Transverse colon (tissue), 4 donors: ENCODE results near the gene TBL1X. TPM values are rescaled to one million over a fixed set of nuclear protein-coding genes. Genes with fewer than 3 reads are reported as not detected.

Source experiments
- DNase-seq: peaks from one replicate; pipeline ENCODE4 v3.0.0-alpha.2; 2019
- H3K27ac ChIP-seq, 4 donors: fragments of 200-600 bp; sonication (generic); 2 replicates each; pipeline ENCODE4 v1.5.1; 2016 to 2018; ENCODE audit warnings: inconsistent platforms in 4 of 4
- H3K27me3 ChIP-seq: fragments of 200-600 bp; sonication (generic); 2 replicates; pipeline ENCODE4 v1.5.1; 2017; ENCODE audit warnings: inconsistent platforms
- H3K36me3 ChIP-seq, 4 donors: fragments of 200-600 bp; sonication (generic); 2 replicates each; pipeline ENCODE4 v1.5.1; 2017 to 2019; ENCODE audit warnings: inconsistent platforms in 4 of 4
- H3K4me1 ChIP-seq, 4 donors: fragments of 200-600 bp; sonication (generic); 2 replicates each; pipeline ENCODE4 v1.5.1; 2017 to 2020; ENCODE audit warnings: inconsistent platforms in 4 of 4
- H3K4me3 ChIP-seq, 4 donors: fragments of 200-600 bp; sonication (generic); 1 replicate in 1 of 4; 2 replicates in 3 of 4; pipeline versions ENCODE4 v1.5.1 to v1.6.1; 2017 to 2019; ENCODE audit warnings: inconsistent platforms in 4 of 4
- H3K9me3 ChIP-seq, 2 donors: fragments of 200-600 bp; sonication (generic); 2 replicates each; pipeline ENCODE4 v1.5.1; 2017 to 2019; ENCODE audit warnings: inconsistent platforms in 2 of 2
- EP300 ChIP-seq: sonication (generic); formaldehyde crosslinking; IDR thresholded peaks from one replicate; pipeline ENCODE4 v1.6.1; 2017; ENCODE audit warnings: antibody characterized with exemption, low read depth
- POLR2A ChIP-seq: fragments of 450-650 bp; IDR thresholded peaks from one replicate; pipeline ENCODE4 v1.6.1; 2016; ENCODE audit warnings: antibody characterized with exemption, mild to moderate bottlenecking, moderate library complexity
- POLR2AphosphoS5 ChIP-seq, 3 donors: sonication (generic); formaldehyde crosslinking; IDR thresholded peaks; one replicate each; pipeline ENCODE4 v1.6.1; 2016; ENCODE audit warnings: antibody characterized with exemption in 3 of 3
- WGBS, 2 donors: methylation state at CpG; one replicate each; pipeline ENCODE4 v1.1.5; 2018; ENCODE audit warnings: low coverage in 1 of 2; 5-methylcytosine and 5-hydroxymethylcytosine counted together
- in situ Hi-C, 4 donors: fragments of 200-750 bp; cut with MboI; loops; one replicate each; pipeline versions ENCODE4 v1.15.0 to v1.15.1; 2017; ENCODE audit warnings: low sequenced_read_pairs in 3 of 4, low pct_ligation_motif_present in 1 of 4, low pct_unique_long_range_greater_than_20kb in 1 of 4
- intact Hi-C: fragments of 100-400 bp; cut with DNase I; formaldehyde crosslinking; loops from one replicate; pipeline ENCODE4 v1.15.1; 2023; ENCODE audit warnings: low total_unique reads
- total RNA-seq, 4 donors: library from RNA; depleted of rRNA; stranded (reverse); fragments of >200 nt; gene quantifications; one replicate each; pipeline ENCODE4 v1.1.0, GENCODE V29; 2016
- TF ChIP-seq, protein P1 (sequence below), 5 experiments: fragments of 200-600 bp in 3 of 5; fragments of 450-650 bp in 2 of 5; sonication (generic) in 3 of 5; IDR thresholded peaks; 1 replicate in 2 of 5; 2 replicates in 3 of 5; pipeline ENCODE4 v1.5.1; 2016 to 2017; ENCODE audit warnings: antibody characterized with exemption in 5 of 5, inconsistent platforms in 3 of 5, mild to moderate bottlenecking in 2 of 5, moderate library complexity in 1 of 5

TBL1X gene
- total RNA-seq, 4 donors from 2014 or later, result 3.4 to 16.8 (median 13.0) TPM

DNA sequence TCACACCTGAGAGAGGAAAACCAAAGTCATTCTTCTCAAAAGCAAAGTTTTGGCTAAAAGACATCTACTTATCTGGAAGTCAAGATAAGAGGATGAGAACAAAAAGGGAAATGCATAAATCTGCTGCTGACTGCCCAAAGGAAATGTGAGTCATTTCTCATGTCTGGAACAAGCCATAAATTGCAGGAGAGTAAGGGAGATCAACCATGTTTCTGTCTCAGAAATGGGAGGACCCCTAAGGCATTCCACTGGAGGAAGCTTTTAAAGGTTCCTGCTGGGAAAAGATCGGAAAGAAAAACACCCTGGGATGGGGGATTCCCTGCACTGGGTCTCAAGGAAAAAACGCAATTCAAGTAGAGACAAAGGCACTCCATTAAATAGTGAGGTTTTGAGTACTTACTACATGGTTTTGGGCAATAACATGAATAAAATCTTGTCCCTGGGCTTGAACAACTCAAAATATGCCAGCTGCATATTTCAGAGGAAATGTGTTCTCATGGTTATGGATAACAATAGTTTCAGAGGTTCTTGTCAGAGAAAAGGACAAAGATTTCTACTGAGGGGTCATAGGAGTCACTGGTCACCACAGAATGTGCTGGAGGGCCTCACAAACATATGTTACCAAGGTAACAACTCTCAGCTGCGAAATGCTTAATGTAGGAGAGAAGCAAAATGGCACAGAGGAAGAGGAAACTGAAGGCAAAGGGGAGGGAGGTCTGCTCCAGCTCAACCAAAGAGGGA, 281.5 kb downstream of the TBL1X start:
- no peak overlapping the region for H3K27ac ChIP-seq
- no peak for DNase-seq
- intact Hi-C loops, result no loop called here

DNA sequence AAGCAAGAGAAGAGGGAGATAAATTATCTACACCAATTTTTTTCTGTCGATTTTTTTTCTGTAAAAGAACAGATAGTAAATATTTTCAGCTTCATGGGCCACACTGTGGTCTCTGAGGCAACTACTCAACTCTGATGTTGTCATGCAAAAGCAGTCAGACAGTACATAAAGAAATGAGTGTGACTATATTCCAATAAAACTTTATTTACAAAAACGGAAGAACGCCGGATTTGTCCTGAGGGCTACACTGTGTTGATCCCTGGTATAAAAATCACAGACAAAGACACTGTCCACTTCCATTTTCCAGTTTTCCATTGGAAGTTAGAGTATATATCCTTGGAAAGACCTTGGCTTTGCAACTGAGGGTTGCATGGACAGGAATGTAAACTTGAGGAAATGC, 282.8 kb downstream of the TBL1X start:
- Histone ChIP-seq H3K27ac (no peak overlapping the region), H3K4me3 (no peak overlapping the region), H3K4me1 (no peaks in the 10 kb centered on the region), H3K36me3 (no peaks in the 10 kb centered on the region), H3K27me3 (no peaks in the 10 kb centered on the region), H3K9me3 (no peaks in the 10 kb centered on the region)
- TF ChIP-seq POLR2A, result no peak
- TF ChIP-seq POLR2AphosphoS5 (IDR thresholded peaks at IDR 0.05), result no peak
- TF ChIP-seq, protein P1, sequence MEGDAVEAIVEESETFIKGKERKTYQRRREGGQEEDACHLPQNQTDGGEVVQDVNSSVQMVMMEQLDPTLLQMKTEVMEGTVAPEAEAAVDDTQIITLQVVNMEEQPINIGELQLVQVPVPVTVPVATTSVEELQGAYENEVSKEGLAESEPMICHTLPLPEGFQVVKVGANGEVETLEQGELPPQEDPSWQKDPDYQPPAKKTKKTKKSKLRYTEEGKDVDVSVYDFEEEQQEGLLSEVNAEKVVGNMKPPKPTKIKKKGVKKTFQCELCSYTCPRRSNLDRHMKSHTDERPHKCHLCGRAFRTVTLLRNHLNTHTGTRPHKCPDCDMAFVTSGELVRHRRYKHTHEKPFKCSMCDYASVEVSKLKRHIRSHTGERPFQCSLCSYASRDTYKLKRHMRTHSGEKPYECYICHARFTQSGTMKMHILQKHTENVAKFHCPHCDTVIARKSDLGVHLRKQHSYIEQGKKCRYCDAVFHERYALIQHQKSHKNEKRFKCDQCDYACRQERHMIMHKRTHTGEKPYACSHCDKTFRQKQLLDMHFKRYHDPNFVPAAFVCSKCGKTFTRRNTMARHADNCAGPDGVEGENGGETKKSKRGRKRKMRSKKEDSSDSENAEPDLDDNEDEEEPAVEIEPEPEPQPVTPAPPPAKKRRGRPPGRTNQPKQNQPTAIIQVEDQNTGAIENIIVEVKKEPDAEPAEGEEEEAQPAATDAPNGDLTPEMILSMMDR (IDR thresholded peaks at IDR 0.05), result no peak
- no peak for TF ChIP-seq EP300
- 80 to 91% methylated on average over 1 to 4 of the region's 4 CpGs for WGBS, 2 donors
- intact Hi-C loops, result no loop called here
- no peak for DNase-seq
- in situ Hi-C loops, result no loop called here

More for the DNA sequence above, 281.5 kb downstream of the TBL1X start:
- no peak for TF ChIP-seq EP300
- TF ChIP-seq, protein P1 (IDR thresholded peaks at IDR 0.05), result no peak
- no peak for TF ChIP-seq POLR2AphosphoS5 (IDR thresholded peaks at IDR 0.05)
- no peak for TF ChIP-seq POLR2A
- Histone ChIP-seq H3K9me3 (no peaks in the 10 kb centered on the region), H3K27me3 (no peaks in the 10 kb centered on the region), H3K36me3 (no peaks in the 10 kb centered on the region), H3K4me1 (no peaks in the 10 kb centered on the region), H3K4me3 (no peak overlapping the region)
- in situ Hi-C loops, result no loop called here
- 63 to 65% methylated on average over 2 to 3 of the region's 3 CpGs for WGBS, 2 donors

DNA sequence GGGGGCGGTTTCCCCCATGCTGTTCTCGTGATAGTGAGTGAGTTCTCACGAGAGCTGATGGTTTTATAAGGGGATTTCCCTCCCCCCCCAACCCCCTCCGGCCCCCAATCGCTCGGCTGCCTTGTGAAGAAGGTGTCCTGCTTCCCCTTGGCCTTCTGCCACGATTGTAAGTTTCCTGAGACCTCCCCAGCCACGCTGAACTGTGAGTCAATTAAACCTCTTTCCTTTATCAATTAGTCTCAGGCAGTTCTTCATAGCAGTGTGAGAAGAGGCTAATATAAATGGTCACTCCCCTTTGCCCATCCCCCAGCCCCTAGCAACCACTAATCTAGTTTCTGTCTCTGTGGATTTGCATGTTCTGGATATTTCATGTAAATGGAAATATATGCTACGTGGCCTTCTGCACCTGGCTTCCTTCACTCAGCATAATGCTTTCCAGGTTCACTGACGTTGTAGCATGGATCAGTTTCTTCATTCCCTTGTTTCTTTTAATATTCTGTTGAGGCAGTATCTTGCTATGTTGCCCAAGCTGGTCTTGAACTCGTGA, 284.4 kb downstream of the TBL1X start:
- in situ Hi-C loops, result no loop called here
- no peak for DNase-seq
- H3K36me3 ChIP-seq, result no peaks in the 10 kb centered on the region
- intact Hi-C loops, result no loop called here
- no peaks in the 10 kb centered on the region for H3K27me3 ChIP-seq
- H3K9me3 ChIP-seq, result no peaks in the 10 kb centered on the region
- H3K27ac ChIP-seq, result no peak overlapping the region
- H3K4me3 ChIP-seq, result no peak overlapping the region
- TF ChIP-seq, protein P1 (IDR thresholded peaks at IDR 0.05), result no peak
- no peaks in the 10 kb centered on the region for H3K4me1 ChIP-seq
- 60% methylated on average over 11 of the region's 11 CpGs; no CpG with 5 or more reads in 1 of the 2 donors for WGBS, 2 donors

DNA sequence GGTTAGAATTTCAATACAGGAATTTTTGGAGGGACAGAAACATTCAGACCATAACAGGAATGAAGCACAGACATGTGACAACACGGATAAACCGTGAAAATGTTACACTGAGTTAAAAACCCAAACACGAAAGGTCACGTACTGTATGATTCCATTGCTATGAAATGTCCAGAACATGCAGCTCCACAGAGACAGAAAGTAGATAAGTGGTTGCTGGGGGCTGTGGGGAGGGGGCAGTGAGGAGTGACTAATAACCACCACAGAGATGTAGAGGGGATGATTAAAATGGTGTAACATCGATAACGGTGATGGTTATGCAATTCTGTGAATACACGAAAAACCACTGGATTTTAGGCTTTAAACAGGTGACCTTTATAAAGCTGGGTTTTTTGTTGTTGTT, 292.5 kb downstream of the TBL1X start:
- Histone ChIP-seq H3K4me3 (no peak overlapping the region), H3K4me1 (no peaks in the 10 kb centered on the region), H3K9me3 (no peaks in the 10 kb centered on the region), H3K27ac (no peak overlapping the region), H3K36me3 (no peaks in the 10 kb centered on the region), H3K27me3 (no peaks in the 10 kb centered on the region)
- intact Hi-C loops, result no loop called here
- in situ Hi-C loops, result no loop called here
- no peak for TF ChIP-seq POLR2AphosphoS5 (IDR thresholded peaks at IDR 0.05)
- TF ChIP-seq, protein P1 (IDR thresholded peaks at IDR 0.05), result no peak
- no peak for TF ChIP-seq EP300
- TF ChIP-seq POLR2A, result no peak
- 85 to 92% methylated on average over 4 to 7 of the region's 7 CpGs for WGBS, 2 donors
- no peak for DNase-seq
